Right lobe of liver (tissue), 4 donors: ENCODE results near the gene GPC4.

ENCODE experiments used
- CTCF ChIP-seq, 4 donors: fragments of 200-600 bp in 3 of 4; fragments of 450-650 bp in 1 of 4; IDR thresholded peaks; one replicate each; pipeline versions ENCODE4 v1.5.1 to v1.8.0; 2016 to 2022; ENCODE audit warnings: antibody characterized with exemption in 4 of 4, mild to moderate bottlenecking in 2 of 4
- POLR2A ChIP-seq: fragments of 450-650 bp; IDR thresholded peaks from one replicate; pipeline ENCODE4 v1.6.1; 2017; ENCODE audit warnings: antibody characterized with exemption, mild to moderate bottlenecking
- donor health status: DM: no; HTN: no; CAD: no.
- donor health status: DM: no; HTN: no; CAD: no.
- donor health status: DM: no; HTN: yes; CAD: no.

- TF ChIP-seq CTCF (IDR thresholded peaks at IDR 0.05) (no peak), POLR2A (no peak)
These were observed 160.6 kb downstream of the GPC4 start for GRCh38 chrX:133254666-133255065.
